ENCODE data around the gene TMUB2. TPM values are rescaled to one million over a fixed set of nuclear protein-coding genes. Genes with fewer than 3 reads are reported as not detected.

Gene TMUB2
- total and polyA plus RNA-seq, 4 donors = 12.2 to 18.8 (median 14.0) TPM

DNA sequence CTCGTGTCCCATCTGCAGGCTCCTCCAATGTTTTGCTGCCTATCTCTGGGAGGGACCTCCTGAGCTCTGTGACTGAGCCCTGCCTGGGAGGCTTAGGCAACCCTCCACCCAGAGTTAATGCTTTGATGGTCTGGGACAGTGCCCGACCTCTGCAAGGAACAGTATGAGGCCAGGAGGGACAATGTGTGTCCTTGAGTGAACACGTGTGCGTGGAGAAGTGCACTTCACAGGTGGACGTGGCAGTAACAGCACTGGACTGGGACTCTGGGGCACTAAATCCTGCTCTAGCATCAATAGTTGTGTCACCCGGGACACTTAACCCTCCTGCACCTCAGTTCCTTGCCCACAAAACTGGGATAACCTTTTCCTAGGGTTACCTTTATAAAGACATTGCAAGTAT is 28.1 kb downstream of the TMUB2 start:
- WGBS = 94% methylated on average over 6 of the region's 6 CpGs
- H3K9ac ChIP-seq (ENCODE audit: low read depth in 1 of 2, low read length in 2 of 2) = no peak overlapping the region
- no peaks in the 10 kb centered on the region for H3K27me3 ChIP-seq (ENCODE audit: control insufficient read depth in 4 of 4, insufficient read depth in 4 of 4, low read length in 3 of 4)
- TF ChIP-seq TAF1 (conservative IDR thresholded peaks at IDR 0.05) (no peak), JUND (IDR thresholded peaks at IDR 0.05) (no peak)
- TF ChIP-seq, protein P1, sequence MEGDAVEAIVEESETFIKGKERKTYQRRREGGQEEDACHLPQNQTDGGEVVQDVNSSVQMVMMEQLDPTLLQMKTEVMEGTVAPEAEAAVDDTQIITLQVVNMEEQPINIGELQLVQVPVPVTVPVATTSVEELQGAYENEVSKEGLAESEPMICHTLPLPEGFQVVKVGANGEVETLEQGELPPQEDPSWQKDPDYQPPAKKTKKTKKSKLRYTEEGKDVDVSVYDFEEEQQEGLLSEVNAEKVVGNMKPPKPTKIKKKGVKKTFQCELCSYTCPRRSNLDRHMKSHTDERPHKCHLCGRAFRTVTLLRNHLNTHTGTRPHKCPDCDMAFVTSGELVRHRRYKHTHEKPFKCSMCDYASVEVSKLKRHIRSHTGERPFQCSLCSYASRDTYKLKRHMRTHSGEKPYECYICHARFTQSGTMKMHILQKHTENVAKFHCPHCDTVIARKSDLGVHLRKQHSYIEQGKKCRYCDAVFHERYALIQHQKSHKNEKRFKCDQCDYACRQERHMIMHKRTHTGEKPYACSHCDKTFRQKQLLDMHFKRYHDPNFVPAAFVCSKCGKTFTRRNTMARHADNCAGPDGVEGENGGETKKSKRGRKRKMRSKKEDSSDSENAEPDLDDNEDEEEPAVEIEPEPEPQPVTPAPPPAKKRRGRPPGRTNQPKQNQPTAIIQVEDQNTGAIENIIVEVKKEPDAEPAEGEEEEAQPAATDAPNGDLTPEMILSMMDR (IDR thresholded peaks at IDR 0.05; ENCODE audit: low read depth, low read length, missing input control) = no peak
- DNase-seq (ENCODE audit: low spot score) = no peak
- H3K27ac ChIP-seq (ENCODE audit: low read depth in 1 of 2, low read length in 2 of 2) = no peak overlapping the region
- H3K9me3 ChIP-seq (ENCODE audit: control insufficient read depth in 4 of 4, low read length in 3 of 4) = no peaks in the 10 kb centered on the region
- H3K36me3 ChIP-seq (ENCODE audit: control insufficient read depth in 4 of 4, insufficient read depth in 3 of 4, low read depth in 1 of 4, low read length in 3 of 4) = peaks cover 11 to 38% (median 27%) of the 10 kb centered on the region in 4 donors
- H3K4me3 ChIP-seq (ENCODE audit: low read depth in 1 of 3, low read length in 3 of 3) = no peak overlapping the region
- peaks cover 7 to 29% (median 18%) of the 10 kb centered on the region in 4 donors for H3K4me1 ChIP-seq (ENCODE audit: control insufficient read depth in 4 of 4, insufficient read depth in 4 of 4, low read length in 3 of 4)

DNA sequence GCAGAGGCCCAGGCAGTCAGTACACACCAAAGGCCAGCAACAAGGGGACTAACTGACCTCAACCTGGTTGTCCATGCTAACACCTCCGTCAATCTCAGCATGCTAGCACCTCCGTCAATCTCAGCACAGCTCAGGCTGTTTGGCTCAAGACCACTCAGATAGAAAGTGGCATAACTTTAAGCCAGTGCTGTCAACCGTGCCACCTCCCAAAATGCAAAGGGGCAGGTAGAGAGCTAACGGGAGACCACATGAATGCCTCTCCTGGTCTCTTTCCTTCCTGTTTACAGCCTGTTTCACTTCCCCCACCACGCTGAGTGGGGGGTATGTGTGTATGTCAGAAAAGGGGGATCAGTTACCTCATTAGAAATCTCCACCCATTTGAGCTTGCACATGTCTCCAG is 29.4 kb downstream of the TMUB2 start:
- Histone ChIP-seq H3K9ac (ENCODE audit: low read depth in 1 of 2, low read length in 2 of 2) (no peak overlapping the region), H3K4me1 (ENCODE audit: control insufficient read depth in 4 of 4, insufficient read depth in 4 of 4, low read length in 3 of 4) (peaks cover 5 to 17% (median 14%) of the 10 kb centered on the region in 4 donors), H3K36me3 (ENCODE audit: control insufficient read depth in 4 of 4, insufficient read depth in 3 of 4, low read depth in 1 of 4, low read length in 3 of 4) (peaks cover 11 to 35% (median 27%) of the 10 kb centered on the region in 4 donors), H3K27ac (ENCODE audit: low read depth in 1 of 2, low read length in 2 of 2) (no peak overlapping the region), H3K9me3 (ENCODE audit: control insufficient read depth in 4 of 4, low read length in 3 of 4) (no peaks in the 10 kb centered on the region), H3K4me3 (ENCODE audit: low read depth in 1 of 3, low read length in 3 of 3) (no peak overlapping the region), H3K27me3 (ENCODE audit: control insufficient read depth in 4 of 4, insufficient read depth in 4 of 4, low read length in 3 of 4) (no peaks in the 10 kb centered on the region)
- TF ChIP-seq RAD21 (IDR thresholded peaks at IDR 0.05) = no peak
- TF ChIP-seq HNF4A (conservative IDR thresholded peaks at IDR 0.05) = no peak
- 86% methylated on average over 5 of the region's 5 CpGs for WGBS
- no peak for DNase-seq (ENCODE audit: low spot score)

DNA sequence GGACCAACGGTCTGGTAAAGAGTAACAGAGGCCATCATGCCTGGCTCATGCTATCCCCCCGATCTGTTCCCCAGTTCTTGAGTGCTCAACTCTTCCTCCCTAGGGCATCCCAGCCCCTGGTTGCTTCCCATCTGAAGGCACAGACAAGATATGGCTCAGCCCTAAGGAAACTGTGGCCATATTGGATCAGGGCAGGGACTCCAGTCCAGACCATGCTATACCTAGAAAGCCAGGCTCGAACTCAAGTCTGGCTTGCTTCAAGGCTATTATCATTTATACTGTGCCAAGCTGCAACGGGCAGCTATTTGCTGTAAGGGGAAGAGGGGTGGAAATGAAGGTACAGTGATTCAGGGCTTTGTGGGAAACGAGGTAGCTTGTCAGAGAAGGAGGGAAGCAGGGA is 29.9 kb downstream of the TMUB2 start:
- H3K36me3 ChIP-seq (ENCODE audit: control insufficient read depth in 4 of 4, insufficient read depth in 3 of 4, low read depth in 1 of 4, low read length in 3 of 4) = peaks cover 11 to 31% (median 27%) of the 10 kb centered on the region in 4 donors

More for the DNA sequence above, 29.9 kb downstream of the TMUB2 start:
- TF ChIP-seq HNF4A (conservative IDR thresholded peaks at IDR 0.05) = no peak
- TF ChIP-seq, protein P2, sequence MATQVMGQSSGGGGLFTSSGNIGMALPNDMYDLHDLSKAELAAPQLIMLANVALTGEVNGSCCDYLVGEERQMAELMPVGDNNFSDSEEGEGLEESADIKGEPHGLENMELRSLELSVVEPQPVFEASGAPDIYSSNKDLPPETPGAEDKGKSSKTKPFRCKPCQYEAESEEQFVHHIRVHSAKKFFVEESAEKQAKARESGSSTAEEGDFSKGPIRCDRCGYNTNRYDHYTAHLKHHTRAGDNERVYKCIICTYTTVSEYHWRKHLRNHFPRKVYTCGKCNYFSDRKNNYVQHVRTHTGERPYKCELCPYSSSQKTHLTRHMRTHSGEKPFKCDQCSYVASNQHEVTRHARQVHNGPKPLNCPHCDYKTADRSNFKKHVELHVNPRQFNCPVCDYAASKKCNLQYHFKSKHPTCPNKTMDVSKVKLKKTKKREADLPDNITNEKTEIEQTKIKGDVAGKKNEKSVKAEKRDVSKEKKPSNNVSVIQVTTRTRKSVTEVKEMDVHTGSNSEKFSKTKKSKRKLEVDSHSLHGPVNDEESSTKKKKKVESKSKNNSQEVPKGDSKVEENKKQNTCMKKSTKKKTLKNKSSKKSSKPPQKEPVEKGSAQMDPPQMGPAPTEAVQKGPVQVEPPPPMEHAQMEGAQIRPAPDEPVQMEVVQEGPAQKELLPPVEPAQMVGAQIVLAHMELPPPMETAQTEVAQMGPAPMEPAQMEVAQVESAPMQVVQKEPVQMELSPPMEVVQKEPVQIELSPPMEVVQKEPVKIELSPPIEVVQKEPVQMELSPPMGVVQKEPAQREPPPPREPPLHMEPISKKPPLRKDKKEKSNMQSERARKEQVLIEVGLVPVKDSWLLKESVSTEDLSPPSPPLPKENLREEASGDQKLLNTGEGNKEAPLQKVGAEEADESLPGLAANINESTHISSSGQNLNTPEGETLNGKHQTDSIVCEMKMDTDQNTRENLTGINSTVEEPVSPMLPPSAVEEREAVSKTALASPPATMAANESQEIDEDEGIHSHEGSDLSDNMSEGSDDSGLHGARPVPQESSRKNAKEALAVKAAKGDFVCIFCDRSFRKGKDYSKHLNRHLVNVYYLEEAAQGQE (IDR thresholded peaks at IDR 0.05) = no peak
- TF ChIP-seq EGR1 (IDR thresholded peaks at IDR 0.05; ENCODE audit: low read depth in 2 of 2) = no peak
- TF ChIP-seq NR2F2 (IDR thresholded peaks at IDR 0.05) = no peak
- H3K27ac ChIP-seq (ENCODE audit: low read depth in 1 of 2, low read length in 2 of 2) = no peak overlapping the region
- H3K9me3 ChIP-seq (ENCODE audit: control insufficient read depth in 4 of 4, low read length in 3 of 4) = no peaks in the 10 kb centered on the region
- no peak overlapping the region for H3K9ac ChIP-seq (ENCODE audit: low read depth in 1 of 2, low read length in 2 of 2)
- no peaks in the 10 kb centered on the region for H3K27me3 ChIP-seq (ENCODE audit: control insufficient read depth in 4 of 4, insufficient read depth in 4 of 4, low read length in 3 of 4)
- WGBS = 77% methylated on average over 5 of the region's 5 CpGs
- H3K4me1 ChIP-seq (ENCODE audit: control insufficient read depth in 4 of 4, insufficient read depth in 4 of 4, low read length in 3 of 4) = peaks cover 5 to 21% (median 16%) of the 10 kb centered on the region in 4 donors
- H3K4me3 ChIP-seq (ENCODE audit: low read depth in 1 of 3, low read length in 3 of 3) = no peak overlapping the region
- no peak for DNase-seq (ENCODE audit: low spot score)

All from liver (tissue), 9 donors.